CD4-positive, CD25-positive, alpha-beta regulatory T cell (primary cell): ENCODE data around the gene ANKRD11. TPM values are rescaled to one million over a fixed set of nuclear protein-coding genes. Genes with fewer than 3 reads are reported as not detected.
A peak's percentile ranks its signal among the peaks of the same experiment; 100 is the strongest.

ENCODE experiments used
- ATAC-seq, 2 donors: fragments of 150-1000 bp; cut with Tn5 transposase; one replicate each; pipeline ENCODE4 v1.10.0; 2021; ENCODE audit warnings: low read depth in 2 of 2, moderate number of reproducible peaks in 2 of 2, moderate library complexity in 1 of 2
- DNase-seq, 3 donors: peaks; one replicate each; pipeline versions ENCODE4 v3.0.0 to v3.0.0-alpha.2; 2012 to 2022; ENCODE audit warnings: mixed read lengths in 1 of 3
- H3K27ac ChIP-seq: one replicate; pipeline ENCODE4 v1.7.0; 2013; ENCODE audit warnings: mild to moderate bottlenecking, low read length; ENCODE audit not compliant: insufficient read depth, poor library complexity, severe bottlenecking
- H3K27me3 ChIP-seq: one replicate; pipeline ENCODE4 v1.7.0; 2013; ENCODE audit warnings: low read length; ENCODE audit not compliant: control insufficient read depth, insufficient read depth
- H3K36me3 ChIP-seq: one replicate; pipeline ENCODE4 v1.7.0; 2013; ENCODE audit warnings: mild to moderate bottlenecking, low read length, moderate library complexity; ENCODE audit not compliant: control insufficient read depth, insufficient read depth
- H3K4me1 ChIP-seq: 2 replicates; pipeline ENCODE4 v1.7.0; 2013; ENCODE audit warnings: mild to moderate bottlenecking, low read length; ENCODE audit not compliant: insufficient read depth, control insufficient read depth, poor library complexity, severe bottlenecking
- H3K4me3 ChIP-seq: one replicate; pipeline ENCODE4 v1.7.0; 2013; ENCODE audit warnings: low read depth, mild to moderate bottlenecking, low read length, moderate library complexity
- H3K9me3 ChIP-seq, 2 experiments: 1 replicate in 1 of 2; 2 replicates in 1 of 2; pipeline ENCODE4 v1.7.0; 2013; ENCODE audit warnings: low read length in 2 of 2, mild to moderate bottlenecking in 1 of 2, moderate library complexity in 1 of 2; ENCODE audit not compliant: control insufficient read depth in 2 of 2
- H3K27ac Mint-ChIP-seq, 3 donors: one replicate each; pipeline ENCODE4 v1.8.0; 2020 to 2022; ENCODE audit warnings: mild to moderate bottlenecking in 3 of 3, mixed read lengths in 3 of 3, moderate library complexity in 2 of 3
- H3K27me3 Mint-ChIP-seq: one replicate; pipeline ENCODE4 v1.8.0; 2022; ENCODE audit warnings: mild to moderate bottlenecking, mixed read lengths
- H3K36me3 Mint-ChIP-seq: one replicate; pipeline ENCODE4 v1.8.0; 2020; ENCODE audit warnings: mixed read lengths
- H3K4me1 Mint-ChIP-seq, 4 donors: one replicate each; pipeline ENCODE4 v1.8.0; 2020 to 2022; ENCODE audit warnings: mixed read lengths in 4 of 4, mild to moderate bottlenecking in 1 of 4
- H3K4me3 Mint-ChIP-seq, 4 donors: one replicate each; pipeline ENCODE4 v1.8.0; 2020 to 2022; ENCODE audit warnings: mild to moderate bottlenecking in 4 of 4, mixed read lengths in 4 of 4, moderate library complexity in 3 of 4
- H3K9me3 Mint-ChIP-seq, 7 donors: one replicate each; pipeline ENCODE4 v1.8.0; 2020 to 2022; ENCODE audit warnings: mixed read lengths in 7 of 7, mild to moderate bottlenecking in 3 of 7, moderate library complexity in 2 of 7
- polyA plus RNA-seq, 4 donors: library from polyadenylated mRNA; unstranded; fragments of 300-500 nt; fragmentation: Illumina TruSeq; gene quantifications; one replicate each; pipeline ENCODE4 v1.2.3, GENCODE V29; 2021
- total RNA-seq: library from RNA; stranded (reverse); gene quantifications from one replicate; pipeline ENCODE4 v1.2.3, GENCODE V29; 2022

ANKRD11 gene
- total and polyA plus RNA-seq, 5 donors from 2014 or later = 8.7 to 323 (median 18.6) TPM

DNA sequence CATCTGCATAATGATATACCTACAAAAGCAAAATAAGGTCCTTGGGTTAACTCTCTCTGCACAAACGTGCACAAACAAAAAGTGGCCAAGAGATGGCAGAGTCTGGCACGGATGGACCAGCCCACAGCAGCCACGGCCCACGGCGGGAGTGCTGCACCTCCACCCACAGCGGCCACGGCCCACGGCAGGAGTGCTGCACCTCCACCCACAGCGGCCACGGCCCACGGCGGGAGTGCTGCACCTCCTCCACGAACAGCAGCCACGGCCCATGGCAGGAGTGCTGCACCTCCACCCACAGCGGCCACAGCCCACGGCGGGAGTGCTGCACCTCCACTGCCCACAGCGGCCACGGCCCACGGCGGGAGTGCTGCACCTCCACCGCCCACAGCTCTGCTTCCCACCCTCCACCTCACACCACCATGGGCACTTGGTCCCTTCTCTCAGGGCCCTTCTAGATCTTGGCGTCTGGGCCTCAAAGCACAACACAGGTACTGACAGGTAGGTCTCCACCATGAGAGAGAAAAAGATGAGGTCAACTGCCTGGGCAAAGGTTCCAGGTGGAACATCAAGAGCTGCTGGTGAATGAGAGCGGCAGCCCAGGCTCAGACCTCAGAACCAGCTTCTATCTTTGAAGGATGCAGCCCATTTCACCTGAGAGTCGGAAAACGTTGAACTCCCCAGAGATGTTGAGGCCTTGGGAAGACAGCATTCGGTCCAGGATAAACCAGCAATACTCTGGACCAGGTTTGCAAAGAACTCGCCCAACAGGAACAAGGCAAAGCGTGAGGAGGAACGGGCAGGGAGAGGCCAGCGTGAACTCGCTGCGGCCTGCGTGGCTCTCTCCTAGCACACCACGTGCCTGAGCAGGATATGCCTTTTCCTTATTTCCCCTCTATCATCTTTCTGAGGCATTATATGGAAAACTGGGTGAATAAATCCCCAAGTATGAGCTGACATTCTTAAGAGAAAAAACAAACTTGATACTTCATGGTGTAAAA is 148.4 kb downstream of the ANKRD11 start:
- Mint-ChIP-seq H3K36me3 (peaks cover 13% of the 10 kb centered on the region), H3K9me3 (no peaks in the 10 kb centered on the region), H3K27ac (peak overlapping the region in 1 of 3 donors; percentile 49), H3K27me3 (no peaks in the 10 kb centered on the region), H3K4me3 (no peak overlapping the region), H3K4me1 (peaks cover 18 to 92% (median 59%) of the 10 kb centered on the region in 4 donors)
- Histone ChIP-seq H3K4me3 (no peak overlapping the region), H3K4me1 (peaks cover 63% of the 10 kb centered on the region), H3K36me3 (peaks cover 7% of the 10 kb centered on the region), H3K27me3 (no peaks in the 10 kb centered on the region), H3K9me3 (no peaks in the 10 kb centered on the region), H3K27ac (peak overlapping the region; percentile 39)
- no peak for ATAC-seq
- DNase-seq = no peak

DNA sequence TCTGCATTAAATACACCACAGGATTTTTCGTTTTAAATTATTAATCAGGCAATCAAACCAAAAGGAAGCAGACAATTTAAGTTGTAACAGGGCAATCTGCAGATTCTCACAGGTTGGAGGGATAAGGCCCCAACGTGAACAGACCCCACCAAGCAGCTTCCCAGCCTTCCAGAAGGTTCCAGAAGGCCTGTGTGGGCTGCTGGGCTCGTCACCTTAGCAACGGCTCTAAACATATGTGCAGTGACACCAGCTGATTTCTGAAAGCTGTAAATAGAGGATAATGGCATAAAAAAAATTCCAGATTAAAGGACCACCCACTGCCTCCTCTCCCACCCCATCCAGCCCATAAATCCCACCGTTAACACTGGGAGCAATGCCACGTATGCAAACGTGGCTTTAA is 149.1 kb downstream of the ANKRD11 start:
- Histone ChIP-seq H3K27ac (peak overlapping the region; percentile 39), H3K27me3 (no peaks in the 10 kb centered on the region), H3K4me3 (no peak overlapping the region), H3K36me3 (peaks cover 5% of the 10 kb centered on the region), H3K4me1 (peaks cover 65% of the 10 kb centered on the region), H3K9me3 (no peaks in the 10 kb centered on the region)
- Mint-ChIP-seq H3K4me1 (peaks cover 18 to 90% (median 55%) of the 10 kb centered on the region in 4 donors), H3K9me3 (no peaks in the 10 kb centered on the region), H3K4me3 (no peak overlapping the region), H3K27me3 (no peaks in the 10 kb centered on the region), H3K36me3 (peaks cover 6% of the 10 kb centered on the region), H3K27ac (peak overlapping the region in 1 of 3 donors; percentile 62)
- ATAC-seq = no peak
- DNase-seq = no peak

DNA sequence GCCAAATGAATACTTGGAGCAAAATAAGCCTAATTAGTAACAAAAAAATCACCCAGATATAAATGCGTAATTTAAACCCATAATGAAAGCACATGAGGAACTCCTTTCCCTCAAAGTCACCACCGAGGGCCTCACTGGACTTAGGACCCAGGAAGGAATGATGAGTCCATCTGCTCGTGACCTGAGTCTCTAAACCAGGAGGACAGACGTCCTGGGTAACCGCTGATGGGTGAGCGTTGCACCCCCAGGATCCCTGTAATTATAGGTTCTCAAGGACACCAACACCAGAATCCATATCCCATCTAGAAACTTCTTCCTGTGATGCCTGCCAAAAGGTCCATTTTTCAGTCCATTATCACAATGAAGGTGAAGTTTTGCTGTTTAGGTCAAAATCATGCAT is 151.5 kb downstream of the ANKRD11 start:
- Mint-ChIP-seq H3K36me3 (peaks cover 6% of the 10 kb centered on the region), H3K27ac (peak overlapping the region in 2 of 3 donors; percentile 15 to 39), H3K4me3 (peak overlapping the region in 2 of 4 donors; percentile 21 to 44), H3K9me3 (no peaks in the 10 kb centered on the region), H3K4me1 (peaks cover 15 to 91% (median 56%) of the 10 kb centered on the region in 4 donors), H3K27me3 (no peaks in the 10 kb centered on the region)
- Histone ChIP-seq H3K36me3 (peaks cover 5% of the 10 kb centered on the region), H3K9me3 (no peaks in the 10 kb centered on the region), H3K27ac (no peak overlapping the region), H3K27me3 (no peaks in the 10 kb centered on the region), H3K4me1 (peaks cover 65% of the 10 kb centered on the region), H3K4me3 (no peak overlapping the region)
- DNase-seq = no peak
- ATAC-seq = no peak

DNA sequence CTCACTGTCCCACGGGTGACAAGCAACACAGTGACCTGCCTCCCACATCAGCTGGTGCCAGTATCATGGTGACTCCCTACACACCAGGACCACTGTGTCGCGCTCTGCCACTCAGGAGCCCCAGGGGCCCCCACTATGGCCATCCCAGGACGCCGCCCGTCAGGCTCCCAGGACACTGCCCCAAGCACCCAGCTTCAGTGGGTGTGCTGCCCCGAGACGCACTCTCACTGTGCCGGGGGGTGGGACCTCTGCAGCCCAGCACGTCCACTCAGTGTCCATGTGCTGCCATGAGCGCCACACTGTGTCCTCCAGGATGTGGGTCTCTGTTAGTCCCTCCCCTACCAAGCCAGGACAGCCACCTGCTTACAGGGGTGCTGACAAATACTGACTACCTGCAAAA is 152.4 kb downstream of the ANKRD11 start:
- Histone ChIP-seq H3K27ac (no peak overlapping the region), H3K9me3 (no peaks in the 10 kb centered on the region), H3K4me1 (peaks cover 71% of the 10 kb centered on the region), H3K27me3 (no peaks in the 10 kb centered on the region), H3K36me3 (no peaks in the 10 kb centered on the region), H3K4me3 (no peak overlapping the region)
- no peak for DNase-seq
- Mint-ChIP-seq H3K9me3 (no peaks in the 10 kb centered on the region), H3K36me3 (no peaks in the 10 kb centered on the region), H3K4me3 (no peak overlapping the region), H3K27me3 (no peaks in the 10 kb centered on the region), H3K4me1 (peaks cover 20 to 88% (median 57%) of the 10 kb centered on the region in 4 donors), H3K27ac (peak overlapping the region in 2 of 3 donors; percentile 65 to 66)
- no peak for ATAC-seq

- Mint-ChIP-seq H3K27me3 (no peaks in the 10 kb centered on the region), H3K36me3 (no peaks in the 10 kb centered on the region), H3K4me3 (peak overlapping the region in 3 of 4 donors; percentile 22 to 54 (median 51)), H3K27ac (peak overlapping the region in 2 of 3 donors; percentile 29 to 69), H3K9me3 (no peaks in the 10 kb centered on the region), H3K4me1 (peaks cover 29 to 89% (median 55%) of the 10 kb centered on the region in 4 donors)
- no peak for ATAC-seq
- Histone ChIP-seq H3K27ac (no peak overlapping the region), H3K36me3 (no peaks in the 10 kb centered on the region), H3K9me3 (no peaks in the 10 kb centered on the region), H3K4me1 (peaks cover 75% of the 10 kb centered on the region), H3K4me3 (no peak overlapping the region), H3K27me3 (no peaks in the 10 kb centered on the region)
- no peak for DNase-seq
These were observed 154.4 kb downstream of the ANKRD11 start for GRCh38 chr16:89335803-89336485.

DNA sequence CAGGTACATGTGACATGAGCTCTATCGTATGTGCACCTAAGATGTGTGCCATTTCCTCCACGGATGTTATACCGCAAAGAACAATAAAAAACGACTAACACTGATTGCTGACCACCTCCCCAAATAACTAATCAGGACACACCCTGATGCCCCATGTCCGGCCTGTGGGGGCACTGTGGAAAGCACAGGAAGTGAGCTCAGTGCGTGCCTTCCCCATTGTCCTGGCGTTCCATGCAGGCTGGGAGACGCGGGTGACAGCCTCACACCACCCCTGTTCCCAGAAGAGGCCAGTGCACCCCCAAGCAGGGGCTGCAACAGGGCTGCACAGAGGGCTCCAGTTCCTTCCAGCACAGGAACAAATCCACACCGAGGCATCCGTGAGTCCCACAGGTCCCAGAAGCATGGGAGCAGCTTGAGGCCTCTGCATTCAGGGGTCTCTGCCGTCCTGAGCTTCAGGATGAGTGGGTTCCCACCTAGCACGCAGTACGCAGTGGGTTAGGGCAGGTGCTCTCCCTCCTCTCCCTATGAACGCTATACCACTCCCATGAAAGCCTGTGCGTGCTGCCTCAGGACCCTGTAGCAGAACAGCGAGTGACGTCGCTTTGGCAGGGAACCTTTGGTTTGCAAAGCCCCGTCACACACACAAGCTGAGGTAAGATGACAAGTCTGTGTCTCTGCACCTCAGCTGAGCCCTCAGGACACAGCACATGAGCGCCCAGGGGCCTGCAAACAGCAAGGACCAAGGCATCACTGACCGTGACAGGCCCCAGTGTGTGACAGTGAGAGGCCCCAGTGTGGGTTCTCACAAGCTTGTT is 155.2 kb downstream of the ANKRD11 start:
- H3K4me3 Mint-ChIP-seq = peak overlapping the region; percentile 50 to 57 (median 52)
- peak overlapping the region; percentile 29 to 83 (median 80) for H3K27ac Mint-ChIP-seq
- H3K4me1 Mint-ChIP-seq = peaks cover 29 to 89% (median 53%) of the 10 kb centered on the region in 4 donors
- H3K9me3 ChIP-seq = no peaks in the 10 kb centered on the region
- no peaks in the 10 kb centered on the region for H3K36me3 Mint-ChIP-seq
- H3K27ac ChIP-seq = no peak overlapping the region
- no peak for ATAC-seq
- no peak for DNase-seq
- H3K27me3 Mint-ChIP-seq = no peaks in the 10 kb centered on the region
- H3K9me3 Mint-ChIP-seq = no peaks in the 10 kb centered on the region
- no peak overlapping the region for H3K4me3 ChIP-seq
- H3K36me3 ChIP-seq = no peaks in the 10 kb centered on the region
- no peaks in the 10 kb centered on the region for H3K27me3 ChIP-seq
- peaks cover 75% of the 10 kb centered on the region for H3K4me1 ChIP-seq

- Histone ChIP-seq H3K27ac (peak overlapping the region; percentile 53), H3K4me3 (no peak overlapping the region), H3K4me1 (peaks cover 77% of the 10 kb centered on the region), H3K27me3 (no peaks in the 10 kb centered on the region), H3K36me3 (no peaks in the 10 kb centered on the region), H3K9me3 (no peaks in the 10 kb centered on the region)
- Mint-ChIP-seq H3K9me3 (no peaks in the 10 kb centered on the region), H3K36me3 (no peaks in the 10 kb centered on the region), H3K4me3 (peak overlapping the region; percentile 28 to 74 (median 60)), H3K4me1 (peaks cover 25 to 88% (median 51%) of the 10 kb centered on the region in 4 donors), H3K27ac (peak overlapping the region; percentile 83 to 92 (median 87)), H3K27me3 (no peaks in the 10 kb centered on the region)
- ATAC-seq = no peak
- DNase-seq = no peak
These were observed 155.9 kb downstream of the ANKRD11 start for GRCh38 chr16:89334461-89334860.
